ENCODE measurements around the gene MAP1LC3B.
A peak's percentile ranks its signal among the peaks of the same experiment; 100 is the strongest.

MAP1LC3B gene

GRCh38 chr16:87391950-87392820 lies at the start of gene MAP1LC3B:
Gene MAP1LC3B (plus strand): TSS chr16:87392336. CDS start chr16:87392428, 92 bp downstream.
- peak; percentile 100 for DNase-seq

GRCh38 chr16:87342504-87342903 lies 49.6 kb upstream of the MAP1LC3B start:
- no peak for DNase-seq

GRCh38 chr16:87342978-87343752 lies 49.0 kb upstream of the MAP1LC3B start:
- DNase-seq, result no peak

- DNase-seq, result no peak
Measured at GRCh38 chr16:87343753-87344050, 48.4 kb upstream of the MAP1LC3B start.

GRCh38 chr16:87344165-87344930 lies 47.8 kb upstream of the MAP1LC3B start:
- DNase-seq, result no peak

GRCh38 chr16:87344931-87345631 lies 47.1 kb upstream of the MAP1LC3B start:
- no peak for DNase-seq

GRCh38 chr16:87345726-87346424 lies 46.3 kb upstream of the MAP1LC3B start:
- no peak for DNase-seq

GRCh38 chr16:87346517-87347060 lies 45.5 kb upstream of the MAP1LC3B start:
- DNase-seq, result no peak

- DNase-seq, result no peak
Measured at GRCh38 chr16:87347932-87348615, 44.1 kb upstream of the MAP1LC3B start.

GRCh38 chr16:87348616-87349157 lies 43.4 kb upstream of the MAP1LC3B start:
- DNase-seq, result no peak

GRCh38 chr16:87350031-87350430 lies 42.1 kb upstream of the MAP1LC3B start:
- no peak for DNase-seq

- no peak for DNase-seq
Measured at GRCh38 chr16:87350681-87351319, 41.3 kb upstream of the MAP1LC3B start.

GRCh38 chr16:87351320-87351698 lies 40.8 kb upstream of the MAP1LC3B start:
- no peak for DNase-seq

GRCh38 chr16:87352818-87353217 lies 39.3 kb upstream of the MAP1LC3B start:
- DNase-seq, result no peak

GRCh38 chr16:87353613-87354012 lies 38.5 kb upstream of the MAP1LC3B start:
- DNase-seq, result no peak

- no peak for DNase-seq
Measured at GRCh38 chr16:87356491-87356853, 35.7 kb upstream of the MAP1LC3B start.

- no peak for DNase-seq
Measured at GRCh38 chr16:87358250-87358649, 33.9 kb upstream of the MAP1LC3B start.

- DNase-seq, result no peak
Measured at GRCh38 chr16:87358696-87359095, 33.4 kb upstream of the MAP1LC3B start.

- DNase-seq, result no peak
Measured at GRCh38 chr16:87359121-87359520, 33.0 kb upstream of the MAP1LC3B start.

- DNase-seq, result no peak
Measured at GRCh38 chr16:87360862-87361610, 31.1 kb upstream of the MAP1LC3B start.

Data from activated CD4-positive, CD25-positive, alpha-beta regulatory T cell treated with anti-CD3 and anti-CD28 coated beads, Interleukin-2, amount 50 U/mL, for 72 hours (primary cell).